ENCODE measurements around the gene TPM4.

The TPM4 gene

GRCh38 chr19:16037424-16038195 is 38.7 kb upstream of the TPM4 start:
- no peaks in the 10 kb centered on the region for H3K36me3 Mint-ChIP-seq
- no peaks in the 10 kb centered on the region for H3K27me3 Mint-ChIP-seq
- H3K27ac Mint-ChIP-seq, result no peak overlapping the region
- no peaks in the 10 kb centered on the region for H3K9me3 Mint-ChIP-seq (ENCODE audit: low read depth)
- peaks cover 14% of the 10 kb centered on the region for H3K4me1 Mint-ChIP-seq (ENCODE audit: low read depth)
- H3K4me3 Mint-ChIP-seq, result no peak overlapping the region

GRCh38 chr19:16038196-16038695 is 38.0 kb upstream of the TPM4 start:
- H3K9me3 Mint-ChIP-seq (ENCODE audit: low read depth), result no peaks in the 10 kb centered on the region

DNA sequence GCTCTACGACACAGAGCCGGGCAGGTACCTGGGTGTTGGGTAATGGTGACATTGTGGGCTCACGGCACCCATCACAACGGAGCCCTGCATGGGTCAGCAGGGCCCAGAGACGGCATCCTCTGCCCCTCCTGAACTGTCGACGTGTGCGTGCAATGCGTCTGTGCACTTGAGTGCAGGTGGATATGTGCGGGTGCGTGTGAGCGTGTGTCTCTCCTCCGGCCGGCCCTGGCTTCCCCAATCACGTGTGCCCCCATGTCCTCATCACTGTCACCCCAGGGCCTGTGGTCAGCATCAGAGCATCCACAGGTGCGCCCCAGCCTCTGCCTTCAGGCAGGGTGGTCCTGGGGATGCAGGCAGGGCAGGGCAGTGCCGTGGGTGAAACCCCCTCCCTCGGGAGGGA is 37.2 kb upstream of the TPM4 start:
- Mint-ChIP-seq H3K27me3 (no peaks in the 10 kb centered on the region), H3K4me1 (ENCODE audit: low read depth) (peaks cover 14% of the 10 kb centered on the region), H3K4me3 (no peak overlapping the region), H3K9me3 (ENCODE audit: low read depth) (no peaks in the 10 kb centered on the region), H3K27ac (no peak overlapping the region), H3K36me3 (no peaks in the 10 kb centered on the region)

More at GRCh38 chr19:16038196-16038695, 38.0 kb upstream of the TPM4 start:
- Mint-ChIP-seq H3K4me1 (ENCODE audit: low read depth) (peaks cover 14% of the 10 kb centered on the region), H3K4me3 (no peak overlapping the region), H3K36me3 (no peaks in the 10 kb centered on the region), H3K27me3 (no peaks in the 10 kb centered on the region), H3K27ac (no peak overlapping the region)

- Mint-ChIP-seq H3K27me3 (no peaks in the 10 kb centered on the region), H3K27ac (no peak overlapping the region), H3K9me3 (ENCODE audit: low read depth) (no peaks in the 10 kb centered on the region)
These were observed 36.8 kb upstream of the TPM4 start for GRCh38 chr19:16039545-16039944.

GRCh38 chr19:16040642-16041041 is 35.7 kb upstream of the TPM4 start:
- Mint-ChIP-seq H3K27me3 (no peaks in the 10 kb centered on the region), H3K4me3 (no peak overlapping the region), H3K36me3 (no peaks in the 10 kb centered on the region), H3K27ac (peak overlapping the region; percentile 7), H3K9me3 (ENCODE audit: low read depth) (no peaks in the 10 kb centered on the region), H3K4me1 (ENCODE audit: low read depth) (peaks cover 14% of the 10 kb centered on the region)

More at GRCh38 chr19:16039545-16039944, 36.8 kb upstream of the TPM4 start:
- Mint-ChIP-seq H3K36me3 (no peaks in the 10 kb centered on the region), H3K4me3 (no peak overlapping the region), H3K4me1 (ENCODE audit: low read depth) (peaks cover 14% of the 10 kb centered on the region)

GRCh38 chr19:16041299-16041990 is 34.9 kb upstream of the TPM4 start:
- no peaks in the 10 kb centered on the region for H3K27me3 Mint-ChIP-seq
- no peaks in the 10 kb centered on the region for H3K9me3 Mint-ChIP-seq (ENCODE audit: low read depth)
- no peaks in the 10 kb centered on the region for H3K36me3 Mint-ChIP-seq
- H3K4me1 Mint-ChIP-seq (ENCODE audit: low read depth), result peaks cover 14% of the 10 kb centered on the region
- H3K4me3 Mint-ChIP-seq, result peak overlapping the region; percentile 30
- H3K27ac Mint-ChIP-seq, result no peak overlapping the region

GRCh38 chr19:16041991-16042386 is 34.3 kb upstream of the TPM4 start:
- no peaks in the 10 kb centered on the region for H3K27me3 Mint-ChIP-seq
- no peaks in the 10 kb centered on the region for H3K9me3 Mint-ChIP-seq (ENCODE audit: low read depth)
- H3K4me3 Mint-ChIP-seq, result no peak overlapping the region
- H3K36me3 Mint-ChIP-seq, result no peaks in the 10 kb centered on the region
- H3K27ac Mint-ChIP-seq, result no peak overlapping the region
- H3K4me1 Mint-ChIP-seq (ENCODE audit: low read depth), result peaks cover 14% of the 10 kb centered on the region

DNA sequence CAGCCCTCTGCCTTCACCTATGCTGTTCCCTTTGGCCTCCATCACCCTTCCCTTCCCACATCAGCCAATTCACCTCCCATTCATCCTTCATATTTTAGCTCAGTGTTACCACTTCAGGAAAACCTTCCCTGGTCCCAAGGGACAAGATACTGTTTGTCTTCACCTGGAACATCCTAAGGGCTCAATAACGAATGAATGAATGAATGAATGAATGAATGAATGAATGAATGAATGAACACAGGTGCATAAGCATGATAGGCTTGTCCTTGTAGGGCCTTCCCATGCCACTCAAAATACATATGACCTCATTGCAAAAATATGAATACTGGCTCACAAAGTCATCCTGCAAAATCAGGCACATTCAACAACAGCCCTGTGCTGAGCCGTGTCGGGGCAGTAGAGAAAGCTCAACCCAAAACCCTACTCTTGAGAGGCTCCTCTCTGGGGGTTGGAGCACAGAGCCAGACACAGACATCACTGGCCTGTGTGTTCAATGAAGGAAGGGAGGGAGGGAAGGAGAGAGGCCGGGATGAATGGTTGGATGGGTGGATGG is 33.7 kb upstream of the TPM4 start:
- no peaks in the 10 kb centered on the region for H3K9me3 Mint-ChIP-seq (ENCODE audit: low read depth)
- no peak overlapping the region for H3K4me3 Mint-ChIP-seq
- H3K36me3 Mint-ChIP-seq, result no peaks in the 10 kb centered on the region
- H3K27me3 Mint-ChIP-seq, result no peaks in the 10 kb centered on the region
- H3K27ac Mint-ChIP-seq, result no peak overlapping the region
- H3K4me1 Mint-ChIP-seq (ENCODE audit: low read depth), result peaks cover 14% of the 10 kb centered on the region

DNA sequence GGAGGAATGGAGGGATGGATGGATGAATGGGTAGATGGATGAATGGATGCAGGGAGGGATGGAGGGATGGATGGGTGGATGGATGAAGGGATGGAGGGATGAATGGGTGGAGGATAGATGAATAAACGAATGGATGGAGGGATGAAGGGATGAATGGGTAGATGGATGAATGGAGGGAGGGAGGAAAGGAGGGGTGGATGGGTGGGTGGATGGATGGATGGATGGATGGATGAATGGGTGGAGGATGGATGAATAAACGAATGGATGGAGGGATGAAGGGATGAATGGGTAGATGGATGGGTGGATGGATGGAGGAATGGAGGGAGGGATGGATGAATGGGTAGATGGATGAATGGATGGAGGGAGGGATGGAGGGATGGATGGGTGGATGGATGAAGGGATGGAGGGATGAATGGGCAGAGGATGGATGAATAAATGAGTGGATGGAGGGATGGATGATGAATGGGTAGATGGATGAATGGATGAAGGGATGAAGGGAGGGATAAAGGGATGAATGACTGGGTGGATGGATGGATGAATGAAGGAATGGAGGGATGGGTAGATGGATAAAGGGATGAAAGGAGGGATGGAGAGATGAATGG is 33.0 kb upstream of the TPM4 start:
- Mint-ChIP-seq H3K9me3 (ENCODE audit: low read depth) (no peaks in the 10 kb centered on the region), H3K4me3 (no peak overlapping the region), H3K27me3 (no peaks in the 10 kb centered on the region), H3K27ac (no peak overlapping the region), H3K36me3 (no peaks in the 10 kb centered on the region), H3K4me1 (ENCODE audit: low read depth) (peaks cover 14% of the 10 kb centered on the region)

DNA sequence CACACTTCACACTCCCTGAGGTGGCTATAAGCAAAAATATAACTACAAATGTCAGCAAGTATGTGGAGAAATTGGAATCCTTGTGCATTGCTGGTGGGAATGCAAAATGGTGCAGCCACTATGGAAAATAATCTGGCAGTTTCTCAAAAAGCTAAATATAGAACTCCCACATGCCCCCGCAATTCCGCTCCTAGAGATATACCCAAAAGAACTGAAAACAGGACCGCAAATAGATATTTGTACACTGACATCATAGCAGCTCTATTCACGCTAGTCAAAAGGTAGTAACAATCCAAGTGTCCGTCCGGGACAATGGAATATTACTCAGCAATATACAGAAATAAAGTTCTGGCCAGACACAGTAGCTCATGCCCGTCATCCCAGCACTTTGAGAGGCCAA is 31.5 kb upstream of the TPM4 start:
- Mint-ChIP-seq H3K27ac (no peak overlapping the region), H3K36me3 (no peaks in the 10 kb centered on the region), H3K4me3 (no peak overlapping the region), H3K27me3 (no peaks in the 10 kb centered on the region), H3K9me3 (ENCODE audit: low read depth) (no peaks in the 10 kb centered on the region), H3K4me1 (ENCODE audit: low read depth) (peaks cover 14% of the 10 kb centered on the region)

DNA sequence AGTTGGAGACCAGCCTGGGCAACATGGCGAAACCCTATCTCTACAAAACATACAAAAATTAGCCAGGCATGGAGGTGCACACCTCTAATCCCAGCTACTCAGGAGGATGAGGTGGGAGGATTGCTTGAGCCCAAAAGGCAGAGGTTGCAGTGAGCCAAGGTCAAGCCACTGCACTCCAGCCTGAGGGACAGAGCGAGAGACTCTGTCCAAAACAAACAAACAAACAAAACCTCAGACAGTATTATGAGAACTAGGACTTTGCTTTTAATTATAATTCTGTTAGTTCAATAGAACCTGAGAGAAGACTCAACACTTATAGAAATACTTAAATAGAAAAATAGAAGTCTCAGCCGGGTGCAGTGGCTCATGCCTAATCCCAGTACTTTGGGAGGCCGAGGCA is 31.1 kb upstream of the TPM4 start:
- Mint-ChIP-seq H3K27me3 (no peaks in the 10 kb centered on the region), H3K36me3 (no peaks in the 10 kb centered on the region), H3K9me3 (ENCODE audit: low read depth) (no peaks in the 10 kb centered on the region), H3K27ac (no peak overlapping the region), H3K4me1 (ENCODE audit: low read depth) (peaks cover 13% of the 10 kb centered on the region), H3K4me3 (no peak overlapping the region)

- no peaks in the 10 kb centered on the region for H3K9me3 Mint-ChIP-seq (ENCODE audit: low read depth)
- H3K4me3 Mint-ChIP-seq, result no peak overlapping the region
- no peaks in the 10 kb centered on the region for H3K36me3 Mint-ChIP-seq
- no peaks in the 10 kb centered on the region for H3K27me3 Mint-ChIP-seq
- no peak overlapping the region for H3K27ac Mint-ChIP-seq
- peaks cover 11% of the 10 kb centered on the region for H3K4me1 Mint-ChIP-seq (ENCODE audit: low read depth)
These were observed 30.4 kb upstream of the TPM4 start for GRCh38 chr19:16045893-16046292.

GRCh38 chr19:16048583-16048982 is 27.7 kb upstream of the TPM4 start:
- no peak overlapping the region for H3K27ac Mint-ChIP-seq
- H3K36me3 Mint-ChIP-seq, result no peaks in the 10 kb centered on the region
- H3K9me3 Mint-ChIP-seq (ENCODE audit: low read depth), result no peaks in the 10 kb centered on the region
- H3K4me3 Mint-ChIP-seq, result no peak overlapping the region
- no peaks in the 10 kb centered on the region for H3K27me3 Mint-ChIP-seq
- peaks cover 11% of the 10 kb centered on the region for H3K4me1 Mint-ChIP-seq (ENCODE audit: low read depth)

DNA sequence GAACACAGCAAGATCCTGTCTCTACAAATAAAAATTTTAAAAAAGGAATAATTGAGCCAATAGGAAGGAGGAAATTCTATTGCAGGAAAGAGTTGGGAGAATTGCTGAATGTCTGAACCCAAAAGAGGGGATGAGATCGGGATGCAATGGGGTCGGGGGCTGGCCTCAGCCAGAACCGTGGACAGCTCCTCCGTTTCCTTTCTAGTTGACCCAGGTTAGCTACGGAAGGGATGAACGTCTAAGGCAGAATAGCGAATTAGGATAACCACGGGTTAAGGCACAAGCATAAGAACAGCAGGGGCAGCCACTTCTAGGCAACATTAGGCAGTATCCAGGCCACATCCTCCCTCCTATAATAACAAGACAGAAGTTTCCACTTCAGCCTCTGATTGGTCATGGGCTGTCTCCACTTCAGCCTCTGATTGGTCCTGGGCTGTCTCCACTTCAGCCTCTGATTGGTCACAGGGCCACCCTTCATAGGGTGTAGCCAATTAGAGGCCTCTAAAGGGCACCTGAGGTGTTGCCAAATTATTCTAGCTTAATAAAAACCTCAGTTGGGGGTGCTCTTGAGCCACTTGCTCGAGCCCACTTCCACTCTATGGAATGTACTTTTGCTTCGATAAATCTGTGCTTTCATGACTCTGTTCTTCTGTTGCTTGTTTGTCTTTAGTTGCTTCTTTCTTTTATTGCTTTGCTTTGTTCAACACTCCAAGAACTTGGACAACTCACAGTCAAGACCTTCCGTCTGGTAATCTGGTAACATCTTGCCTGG is 24.9 kb upstream of the TPM4 start:
- H3K4me1 Mint-ChIP-seq (ENCODE audit: low read depth), result peaks cover 11% of the 10 kb centered on the region
- no peak overlapping the region for H3K4me3 Mint-ChIP-seq
- H3K36me3 Mint-ChIP-seq, result no peaks in the 10 kb centered on the region
- no peaks in the 10 kb centered on the region for H3K27me3 Mint-ChIP-seq
- peaks cover 7% of the 10 kb centered on the region for H3K9me3 Mint-ChIP-seq (ENCODE audit: low read depth)
- peak overlapping the region; percentile 58 for H3K27ac Mint-ChIP-seq

Data from activated naive CD8-positive, alpha-beta T cell (primary cell).